MM.1S (cell line): Measurements from ENCODE around the gene GLRA3.

Experiments
- DNase-seq: peaks from one replicate; pipeline ENCODE4 v3.0.0-alpha.2; 2015
- H2AFZ ChIP-seq: fragments of 300-600 bp; sonication (generic); 2 replicates; pipeline ENCODE4 v1.6.0; 2016; ENCODE audit warnings: antibody characterized with exemption, low read length
- H3F3A ChIP-seq: fragments of 300-600 bp; sonication (generic); 2 replicates; pipeline ENCODE4 v1.6.1; 2016; ENCODE audit warnings: mild to moderate bottlenecking, antibody characterized with exemption, low read length, moderate library complexity, mixed read lengths; ENCODE audit not compliant: insufficient read depth
- H3K27ac ChIP-seq: fragments of 300-600 bp; sonication (generic); 2 replicates; pipeline ENCODE4 v1.5.1; 2016; ENCODE audit warnings: mild to moderate bottlenecking, low read length
- H3K27me3 ChIP-seq: fragments of 300-600 bp; sonication (generic); replicated peaks from 2 replicates; pipeline ENCODE4 v1.6.0; 2016; ENCODE audit warnings: low read length; ENCODE audit not compliant: insufficient read depth
- H3K36me3 ChIP-seq: fragments of 300-600 bp; sonication (generic); replicated peaks from 2 replicates; pipeline ENCODE4 v1.6.1; 2016; ENCODE audit warnings: mild to moderate bottlenecking, low read length, mixed read lengths; ENCODE audit not compliant: insufficient read depth
- H3K4me1 ChIP-seq: fragments of 300-600 bp; sonication (generic); 2 replicates; pipeline ENCODE4 v1.6.1; 2016; ENCODE audit warnings: low read length, mixed read lengths
- H3K4me2 ChIP-seq: fragments of 300-600 bp; sonication (generic); 2 replicates; pipeline ENCODE4 v1.6.0; 2016; ENCODE audit warnings: low read depth, low read length
- H3K4me3 ChIP-seq: fragments of 300-600 bp; sonication (generic); 2 replicates; pipeline ENCODE4 v1.5.1; 2016; ENCODE audit warnings: low read length, mixed read lengths
- H3K79me2 ChIP-seq: fragments of 300-600 bp; sonication (generic); 2 replicates; pipeline ENCODE4 v1.6.1; 2016; ENCODE audit warnings: mixed run types, low read length, mixed read lengths
- H3K9ac ChIP-seq: fragments of 300-600 bp; sonication (generic); 2 replicates; pipeline ENCODE4 v1.6.1; 2016; ENCODE audit warnings: low read length, mixed read lengths
- H3K9me2 ChIP-seq: fragments of 300-600 bp; sonication (generic); replicated peaks from 2 replicates; pipeline ENCODE4 v1.6.1; 2016; ENCODE audit warnings: mild to moderate bottlenecking, low read length, mixed read lengths; ENCODE audit not compliant: insufficient read depth
- H3K9me3 ChIP-seq: fragments of 300-600 bp; sonication (generic); replicated peaks from 2 replicates; pipeline ENCODE4 v1.6.1; 2016; ENCODE audit warnings: mild to moderate bottlenecking, low read length, mixed read lengths; ENCODE audit not compliant: insufficient read depth
- H4K20me1 ChIP-seq: fragments of 300-600 bp; sonication (generic); 2 replicates; pipeline ENCODE4 v1.6.1; 2016; ENCODE audit warnings: mild to moderate bottlenecking, low read length, moderate library complexity, mixed read lengths; ENCODE audit not compliant: insufficient read depth
- EZH2 ChIP-seq: fragments of 300-600 bp; sonication (generic); optimal IDR thresholded peaks from 2 replicates; pipeline ENCODE3; 2017; ENCODE audit warnings: low read depth, mild to moderate bottlenecking, antibody characterized with exemption, low read length, mixed read lengths
- EZH2phosphoT487 ChIP-seq: fragments of 300-600 bp; sonication (generic); IDR thresholded peaks from 2 replicates; pipeline ENCODE4 v1.6.1; 2018; ENCODE audit warnings: antibody characterized with exemption, low read length
- TF ChIP-seq, protein P1 (sequence below): fragments of 300-600 bp; sonication (generic); IDR thresholded peaks from 2 replicates; pipeline ENCODE4 v1.5.1; 2016; ENCODE audit warnings: antibody characterized with exemption, low read length, mixed read lengths

GLRA3 gene

DNA sequence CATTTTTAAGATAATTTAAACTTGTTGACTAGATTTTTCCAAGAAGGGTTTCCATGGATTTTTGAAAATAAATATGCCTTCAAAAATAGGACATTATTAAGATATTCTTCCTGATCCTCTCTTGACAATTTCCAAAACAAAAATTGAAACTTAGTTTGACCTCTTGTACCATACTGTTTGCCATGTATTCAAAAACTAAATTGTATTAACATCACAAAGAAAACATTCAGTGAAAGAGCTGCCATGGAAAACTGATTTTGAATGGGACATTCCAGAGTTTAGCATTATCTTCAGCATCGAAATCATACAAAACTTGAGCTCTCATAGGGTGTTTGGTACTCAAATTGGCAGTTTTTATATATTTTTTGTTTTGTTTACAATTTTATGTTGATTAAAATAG lies 238.7 kb downstream of the GLRA3 start:
- Histone ChIP-seq H3K36me3 (no peaks in the 10 kb centered on the region), H3K9me3 (no peaks in the 10 kb centered on the region), H3K79me2 (no peaks in the 10 kb centered on the region), H3K9me2 (no peaks in the 10 kb centered on the region), H3K9ac (no peak overlapping the region), H3K4me2 (no peak overlapping the region), H3F3A (no peaks in the 10 kb centered on the region), H3K27me3 (no peaks in the 10 kb centered on the region), H3K4me1 (no peaks in the 10 kb centered on the region), H4K20me1 (no peaks in the 10 kb centered on the region), H3K27ac (no peak overlapping the region), H3K4me3 (no peak overlapping the region), H2AFZ (no peak overlapping the region)
- TF ChIP-seq EZH2phosphoT487 (no peak), EZH2 (no peak)
- TF ChIP-seq, protein P1, sequence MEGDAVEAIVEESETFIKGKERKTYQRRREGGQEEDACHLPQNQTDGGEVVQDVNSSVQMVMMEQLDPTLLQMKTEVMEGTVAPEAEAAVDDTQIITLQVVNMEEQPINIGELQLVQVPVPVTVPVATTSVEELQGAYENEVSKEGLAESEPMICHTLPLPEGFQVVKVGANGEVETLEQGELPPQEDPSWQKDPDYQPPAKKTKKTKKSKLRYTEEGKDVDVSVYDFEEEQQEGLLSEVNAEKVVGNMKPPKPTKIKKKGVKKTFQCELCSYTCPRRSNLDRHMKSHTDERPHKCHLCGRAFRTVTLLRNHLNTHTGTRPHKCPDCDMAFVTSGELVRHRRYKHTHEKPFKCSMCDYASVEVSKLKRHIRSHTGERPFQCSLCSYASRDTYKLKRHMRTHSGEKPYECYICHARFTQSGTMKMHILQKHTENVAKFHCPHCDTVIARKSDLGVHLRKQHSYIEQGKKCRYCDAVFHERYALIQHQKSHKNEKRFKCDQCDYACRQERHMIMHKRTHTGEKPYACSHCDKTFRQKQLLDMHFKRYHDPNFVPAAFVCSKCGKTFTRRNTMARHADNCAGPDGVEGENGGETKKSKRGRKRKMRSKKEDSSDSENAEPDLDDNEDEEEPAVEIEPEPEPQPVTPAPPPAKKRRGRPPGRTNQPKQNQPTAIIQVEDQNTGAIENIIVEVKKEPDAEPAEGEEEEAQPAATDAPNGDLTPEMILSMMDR: no peak
- DNase-seq: no peak
